Ovary (tissue), 9 donors: Measurements from ENCODE around the gene BSCL2. TPM values are rescaled to one million over a fixed set of nuclear protein-coding genes. Genes with fewer than 3 reads are reported as not detected.

Source experiments
- DNase-seq, 5 donors: peaks; one replicate each; pipeline ENCODE4 v3.0.0-alpha.2; 2019 to 2020
- H3K27ac ChIP-seq, 2 donors: fragments of 200-600 bp; one replicate each; pipeline versions ENCODE4 v1.5.1 to v1.8.0; 2019 to 2022
- H3K27me3 ChIP-seq: fragments of 200-600 bp; one replicate; pipeline ENCODE4 v1.8.0; 2022
- H3K36me3 ChIP-seq: fragments of 200-600 bp; sonication (generic); one replicate; pipeline ENCODE4 v1.5.1; 2019
- H3K4me1 ChIP-seq: one replicate; pipeline ENCODE4 v1.8.1; 2013; ENCODE audit warnings: mild to moderate bottlenecking, moderate library complexity; ENCODE audit not compliant: insufficient read depth
- H3K4me3 ChIP-seq: fragments of 200-600 bp; sonication (generic); one replicate; pipeline ENCODE4 v1.5.1; 2017
- H3K9me3 ChIP-seq, 2 donors: fragments of 200-600 bp in 1 of 2; sonication (generic) in 1 of 2; one replicate each; pipeline versions ENCODE4 v1.5.1 to v1.8.1; 2013 to 2019; ENCODE audit warnings: mild to moderate bottlenecking in 1 of 2, moderate library complexity in 1 of 2
- EP300 ChIP-seq: sonication (generic); formaldehyde crosslinking; IDR thresholded peaks from one replicate; pipeline ENCODE4 v1.6.1; 2017; ENCODE audit warnings: antibody characterized with exemption
- POLR2A ChIP-seq: fragments of 450-650 bp; IDR thresholded peaks from one replicate; pipeline ENCODE4 v1.6.1; 2017; ENCODE audit warnings: antibody characterized with exemption, mild to moderate bottlenecking, moderate library complexity
- WGBS, 3 donors: extraction: QIAGEN DNeasy Blood & Tissue Kit in 1 of 3; methylation state at CpG; one replicate each; pipeline versions ENCODE4 v1.1.5 to v1.1.7; 2013 to 2017; 5-methylcytosine and 5-hydroxymethylcytosine counted together
- intact Hi-C, 4 donors: fragments of 100-400 bp; cut with DNase I; formaldehyde crosslinking; loops; one replicate each; pipeline versions ENCODE4 v1.11.0 to v1.15.1; 2022 to 2023
- polyA plus RNA-seq, 2 donors: library from polyadenylated mRNA; stranded (reverse); fragments of 200-250 nt in 1 of 2; fragments of 350-450 nt in 1 of 2; fragmentation: Illumina TruSeq in 1 of 2; extraction: RNeasy Lipid Tissue Mini Kit (QIAGEN cat#74804) in 1 of 2; gene quantifications; one replicate each; pipeline ENCODE4 v1.2.3, GENCODE V29; 2013 to 2014
- total RNA-seq, 7 donors: library from RNA; depleted of rRNA in 2 of 7; stranded (reverse); fragments of >200 nt in 2 of 7; fragmentation: NEBNext Ultra II Directional in 3 of 7; extraction: Animal tissue kit (Norgen Biotek cat#: 25700) in 3 of 7; gene quantifications; one replicate each; pipeline versions ENCODE4 v1.1.0 to v1.2.4, GENCODE V29; 2016 to 2023
- TF ChIP-seq, protein P1 (sequence below), 3 donors: fragments of 450-650 bp in 2 of 3; fragments of 200-600 bp in 1 of 3; IDR thresholded peaks; one replicate each; pipeline versions ENCODE4 v1.5.1 to v1.8.0; 2016 to 2022; ENCODE audit warnings: antibody characterized with exemption in 3 of 3, mild to moderate bottlenecking in 1 of 3
- donor health status: DM: no; HTN: no; CAD: no; lungs with moderate emphysema.
- donor health status: DM: no; HTN: no; CAD: no.
- donor health status: Bipolar disorder and iron deficiency.
- donor health status: DM: yes; HTN: yes; CAD: no.
- donor health status: DM: no; HTN: no; CAD: no.
- donor health status: DM: yes; HTN: yes; CAD: no.

Gene BSCL2
- total and polyA plus RNA-seq, 9 donors = 31.4 to 122 (median 57.2) TPM

DNA sequence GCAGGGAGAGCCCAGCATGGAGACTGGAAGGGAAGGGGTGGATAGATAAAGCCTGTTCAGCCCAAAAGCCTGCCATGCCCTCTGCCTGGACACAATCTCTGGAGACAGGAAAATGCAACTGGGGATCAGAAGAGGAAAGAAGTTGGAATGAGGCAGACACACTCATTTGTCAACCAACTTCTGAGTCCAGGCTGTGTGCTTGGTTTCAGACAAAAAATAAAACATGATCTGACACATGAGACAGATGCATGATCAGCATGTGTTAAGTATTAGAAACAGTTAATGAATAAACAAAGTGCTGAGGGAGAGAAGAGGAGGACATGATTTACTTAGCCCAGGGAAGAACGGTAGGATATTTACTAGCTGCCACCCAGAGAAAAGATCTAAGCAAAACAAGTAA, 18.7 kb downstream of the BSCL2 start:
- H3K4me1 ChIP-seq = peaks cover 12% of the 10 kb centered on the region
- H3K27me3 ChIP-seq = no peaks in the 10 kb centered on the region
- H3K4me3 ChIP-seq = peak overlapping the region; percentile 48
- 0 to 19% (median 6%) methylated on average over 1 of the region's 1 CpG for WGBS, 3 donors
- intact Hi-C loops = loop anchor here in 1 of 4 donors (5.0 kb wide), 1 partner anchor 291 kb away; no protein-coding TSS in a partner anchor
- no peak for TF ChIP-seq EP300
- TF ChIP-seq POLR2A = no peak
- TF ChIP-seq, protein P1, sequence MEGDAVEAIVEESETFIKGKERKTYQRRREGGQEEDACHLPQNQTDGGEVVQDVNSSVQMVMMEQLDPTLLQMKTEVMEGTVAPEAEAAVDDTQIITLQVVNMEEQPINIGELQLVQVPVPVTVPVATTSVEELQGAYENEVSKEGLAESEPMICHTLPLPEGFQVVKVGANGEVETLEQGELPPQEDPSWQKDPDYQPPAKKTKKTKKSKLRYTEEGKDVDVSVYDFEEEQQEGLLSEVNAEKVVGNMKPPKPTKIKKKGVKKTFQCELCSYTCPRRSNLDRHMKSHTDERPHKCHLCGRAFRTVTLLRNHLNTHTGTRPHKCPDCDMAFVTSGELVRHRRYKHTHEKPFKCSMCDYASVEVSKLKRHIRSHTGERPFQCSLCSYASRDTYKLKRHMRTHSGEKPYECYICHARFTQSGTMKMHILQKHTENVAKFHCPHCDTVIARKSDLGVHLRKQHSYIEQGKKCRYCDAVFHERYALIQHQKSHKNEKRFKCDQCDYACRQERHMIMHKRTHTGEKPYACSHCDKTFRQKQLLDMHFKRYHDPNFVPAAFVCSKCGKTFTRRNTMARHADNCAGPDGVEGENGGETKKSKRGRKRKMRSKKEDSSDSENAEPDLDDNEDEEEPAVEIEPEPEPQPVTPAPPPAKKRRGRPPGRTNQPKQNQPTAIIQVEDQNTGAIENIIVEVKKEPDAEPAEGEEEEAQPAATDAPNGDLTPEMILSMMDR (IDR thresholded peaks at IDR 0.05) = no peak
- no peak for DNase-seq
- no peaks in the 10 kb centered on the region for H3K9me3 ChIP-seq
- no peaks in the 10 kb centered on the region for H3K36me3 ChIP-seq
- peak overlapping the region; percentile 79 to 87 for H3K27ac ChIP-seq

DNA sequence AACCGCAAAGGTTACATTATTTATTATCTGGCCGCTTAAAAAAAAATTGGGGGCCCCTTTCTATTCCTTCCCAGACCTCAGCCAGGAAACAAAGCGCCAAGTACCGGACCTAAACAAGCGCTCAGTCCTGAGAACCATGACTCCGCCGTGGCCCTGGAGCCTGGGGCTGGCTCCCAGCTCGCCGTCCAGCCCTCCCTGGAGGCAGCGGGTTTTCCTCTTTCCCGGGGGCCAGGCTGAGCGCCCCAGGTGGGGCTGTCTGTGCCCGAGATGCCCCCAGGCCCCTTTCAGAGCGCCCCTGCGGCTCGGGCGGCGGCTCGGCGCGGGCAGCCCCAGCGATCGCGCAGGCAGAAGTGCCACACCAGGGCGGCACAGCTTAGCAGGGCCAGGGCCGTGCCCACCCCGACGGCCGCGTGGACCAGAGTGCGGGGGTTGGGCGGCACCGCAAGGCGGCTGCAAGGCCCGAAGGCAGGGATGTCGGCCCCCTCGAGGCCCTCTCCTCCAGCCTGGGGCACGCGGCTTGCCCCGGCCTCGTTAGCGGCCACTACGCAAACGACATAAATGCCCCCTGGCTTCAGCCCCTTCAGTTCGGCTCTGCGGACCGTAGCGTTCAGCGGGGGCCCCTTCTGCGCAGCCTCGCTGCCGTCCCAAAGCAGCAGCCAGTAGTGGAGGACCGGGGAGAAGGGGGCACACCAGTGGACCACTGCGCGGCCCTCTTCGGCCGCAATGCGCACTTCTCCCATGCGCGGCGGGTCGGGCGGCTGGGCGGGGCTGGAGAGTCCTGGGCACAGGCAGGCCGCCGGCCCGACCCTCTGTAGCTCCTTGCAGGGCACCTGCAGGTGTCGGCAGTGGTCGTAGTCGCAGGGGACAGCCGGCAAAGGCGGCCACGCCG, 19.5 kb downstream of the BSCL2 start:
- peak overlapping the region; percentile 79 to 87 for H3K27ac ChIP-seq
- H3K4me3 ChIP-seq = peak overlapping the region; percentile 48
- H3K9me3 ChIP-seq = no peaks in the 10 kb centered on the region
- DNase-seq = peak in 2 of 5 donors; percentile 53 to 61
- no peaks in the 10 kb centered on the region for H3K27me3 ChIP-seq
- intact Hi-C loops = loop anchor here in 1 of 4 donors (5.0 kb wide), 1 partner anchor 290 kb away; no protein-coding TSS in a partner anchor
- 42 to 46% (median 45%) methylated on average over 48 to 74 of the region's 74 CpGs for WGBS, 3 donors
- TF ChIP-seq EP300 (no peak), POLR2A (no peak)
- TF ChIP-seq, protein P1 (IDR thresholded peaks at IDR 0.05) = no peak
- H3K4me1 ChIP-seq = peaks cover 12% of the 10 kb centered on the region
- H3K36me3 ChIP-seq = no peaks in the 10 kb centered on the region

- intact Hi-C loops = no loop called here
- Histone ChIP-seq H3K36me3 (no peaks in the 10 kb centered on the region), H3K4me1 (peaks cover 4% of the 10 kb centered on the region), H3K27ac (no peak overlapping the region), H3K27me3 (no peaks in the 10 kb centered on the region), H3K4me3 (no peak overlapping the region), H3K9me3 (no peaks in the 10 kb centered on the region)
- DNase-seq = no peak
- WGBS, 3 donors = 89 to 91% (median 89%) methylated on average over 7 of the region's 7 CpGs
- no peak for TF ChIP-seq EP300
These were observed 24.7 kb downstream of the BSCL2 start for GRCh38 chr11:62682518-62682917.

GRCh38 chr11:62680825-62681240, 26.4 kb downstream of the BSCL2 start:
- no peaks in the 10 kb centered on the region for H3K27me3 ChIP-seq
- intact Hi-C loops = no loop called here
- peaks cover 3% of the 10 kb centered on the region for H3K4me1 ChIP-seq
- TF ChIP-seq, protein P1 (IDR thresholded peaks at IDR 0.05) = peak in 2 of 3 donors; percentile 40 to 54
- TF ChIP-seq POLR2A = no peak
- DNase-seq = peak in 3 of 5 donors; percentile 52 to 60 (median 52)
- H3K9me3 ChIP-seq = no peaks in the 10 kb centered on the region
- H3K27ac ChIP-seq = no peak overlapping the region
- H3K36me3 ChIP-seq = no peaks in the 10 kb centered on the region
- no peak overlapping the region for H3K4me3 ChIP-seq
- WGBS, 3 donors = 28 to 44% (median 33%) methylated on average over 4 of the region's 4 CpGs
